GM18499 (cell line): ENCODE results near the gene MAP1LC3C.

Experiments used
- ATAC-seq: cut with Tn5 transposase; IDR thresholded peaks from one replicate; pipeline ENCODE4 v1.9.1; 2021; ENCODE audit warnings: moderate number of reproducible peaks; ENCODE audit not compliant: insufficient read depth, unreplicated experiment

The MAP1LC3C gene

GRCh38 chr1:241999026-241999425 is at the start of gene MAP1LC3C:
Gene MAP1LC3C (minus strand): TSS chr1:241999098. CDS start chr1:241999008, 90 bp downstream.
- ATAC-seq: no peak

GRCh38 chr1:242043165-242043564 is 44.3 kb upstream of the MAP1LC3C start:
- no peak for ATAC-seq

- ATAC-seq: no peak
Measured at GRCh38 chr1:242034392-242034791, 35.5 kb upstream of the MAP1LC3C start.

GRCh38 chr1:242033447-242033846 is 34.5 kb upstream of the MAP1LC3C start:
- no peak for ATAC-seq

- ATAC-seq: no peak
Measured at GRCh38 chr1:242030071-242030470, 31.2 kb upstream of the MAP1LC3C start.

DNA sequence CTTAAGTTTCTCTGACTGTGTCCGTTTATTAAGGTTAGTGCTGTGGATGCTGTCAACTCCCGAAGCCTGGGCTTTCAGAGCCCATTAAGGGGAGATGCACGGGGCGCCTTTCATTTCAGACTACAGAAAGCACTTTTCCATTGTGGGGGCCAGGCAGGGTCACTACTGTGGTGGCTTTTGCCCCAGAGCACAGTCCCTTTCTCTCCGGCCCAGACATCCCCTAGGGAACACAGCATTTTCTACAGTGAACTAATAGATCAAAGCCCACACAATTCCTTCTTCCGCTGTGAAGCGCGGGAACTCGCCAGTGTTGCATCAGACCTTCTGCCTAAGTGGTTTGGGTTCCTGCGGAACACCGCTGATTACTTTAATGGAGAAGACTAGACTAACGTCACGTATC is 26.8 kb upstream of the MAP1LC3C start:
- ATAC-seq: no peak

DNA sequence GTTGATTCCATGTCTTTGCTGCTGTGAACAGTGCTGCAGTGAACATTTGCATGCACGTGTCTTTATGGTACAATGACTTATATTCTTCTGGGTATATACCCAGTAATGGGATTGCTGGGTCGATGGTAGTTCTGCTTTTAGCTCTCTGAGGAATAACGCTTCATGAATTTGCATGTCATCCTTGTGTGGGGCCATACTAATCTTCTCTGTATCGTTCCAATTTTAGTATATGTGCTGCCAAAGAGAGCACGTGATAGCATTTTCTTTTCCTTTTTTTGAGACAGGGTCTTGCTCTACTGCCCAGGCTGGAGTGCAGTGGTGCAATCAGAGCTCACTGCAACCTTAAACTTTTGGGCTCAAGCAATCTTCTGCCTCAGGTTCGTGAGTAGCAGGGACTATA is 24.9 kb upstream of the MAP1LC3C start:
- ATAC-seq: no peak

- no peak for ATAC-seq
Measured at GRCh38 chr1:242019018-242019417, 20.1 kb upstream of the MAP1LC3C start.

DNA sequence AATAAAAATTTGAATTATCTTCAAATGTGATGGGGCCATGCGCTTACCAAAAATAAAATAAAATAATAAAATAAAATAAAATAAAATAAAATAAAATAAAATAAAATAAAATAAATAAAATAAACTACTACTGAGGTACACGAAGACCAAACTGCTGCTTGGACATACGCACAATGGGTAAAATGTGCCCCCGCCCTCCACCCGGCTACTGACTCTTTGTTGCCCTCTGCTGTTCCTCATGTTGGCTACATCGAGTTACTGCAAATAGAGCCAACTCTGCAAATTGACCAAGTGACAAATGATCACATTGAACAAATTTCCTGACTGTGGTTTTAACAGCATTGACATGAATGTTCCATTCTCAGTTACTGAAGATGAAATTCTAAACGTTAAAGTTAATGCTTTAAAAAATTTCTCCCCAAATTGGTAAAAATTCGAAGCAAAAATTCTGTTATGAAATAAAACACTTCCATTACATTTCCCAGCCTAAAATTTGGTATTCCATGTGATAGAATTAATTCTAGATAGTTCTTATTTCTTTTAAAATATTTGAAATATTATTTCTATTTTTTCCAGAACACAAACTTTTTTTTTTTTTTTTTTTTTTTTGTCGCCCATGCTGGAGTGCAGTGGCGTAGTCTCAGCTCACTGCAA is 18.8 kb upstream of the MAP1LC3C start:
- peak; percentile 48 for ATAC-seq

GRCh38 chr1:242016479-242016878 is 17.6 kb upstream of the MAP1LC3C start:
- ATAC-seq: no peak

DNA sequence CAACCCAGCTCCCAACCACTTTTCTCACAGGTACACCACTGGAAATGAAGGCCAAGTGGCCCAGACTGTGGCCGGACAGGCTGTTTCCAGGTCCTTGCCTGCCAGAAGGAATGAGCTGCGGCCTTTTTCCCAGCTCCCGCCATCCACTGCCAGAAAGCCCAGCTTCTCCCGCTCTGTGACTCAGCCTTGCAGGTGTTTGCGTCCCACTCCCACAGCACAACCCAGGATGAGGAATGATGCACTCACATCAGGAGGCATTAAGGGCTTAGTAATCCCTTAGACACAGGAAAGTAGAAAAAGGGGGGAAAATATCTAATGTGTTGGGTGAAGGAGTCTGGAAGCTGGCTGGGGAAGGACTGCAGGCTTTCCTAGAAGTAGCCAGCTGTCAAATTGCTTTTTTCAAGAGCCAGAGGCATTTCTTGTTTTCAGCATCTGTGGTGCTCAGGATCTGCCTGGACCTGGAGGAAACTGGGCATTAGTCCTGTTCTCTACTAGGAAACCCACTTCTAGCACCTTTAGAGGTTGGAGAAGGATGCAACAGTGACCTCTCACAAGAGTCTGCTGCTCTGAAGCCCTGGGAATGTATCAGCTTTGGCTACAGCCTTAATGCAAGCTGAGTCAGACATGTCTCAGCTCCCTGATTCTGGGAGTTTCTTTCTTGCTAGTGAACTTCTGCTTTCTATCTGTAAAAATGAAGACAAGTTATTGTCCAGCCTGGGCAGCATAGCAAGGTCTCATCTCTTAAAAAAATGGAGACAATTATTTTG is 13.2 kb upstream of the MAP1LC3C start:
- ATAC-seq: no peak

- ATAC-seq: no peak
Measured at GRCh38 chr1:242008826-242009495, 10.1 kb upstream of the MAP1LC3C start.

GRCh38 chr1:242006976-242007375 is 8.1 kb upstream of the MAP1LC3C start:
- ATAC-seq: no peak

DNA sequence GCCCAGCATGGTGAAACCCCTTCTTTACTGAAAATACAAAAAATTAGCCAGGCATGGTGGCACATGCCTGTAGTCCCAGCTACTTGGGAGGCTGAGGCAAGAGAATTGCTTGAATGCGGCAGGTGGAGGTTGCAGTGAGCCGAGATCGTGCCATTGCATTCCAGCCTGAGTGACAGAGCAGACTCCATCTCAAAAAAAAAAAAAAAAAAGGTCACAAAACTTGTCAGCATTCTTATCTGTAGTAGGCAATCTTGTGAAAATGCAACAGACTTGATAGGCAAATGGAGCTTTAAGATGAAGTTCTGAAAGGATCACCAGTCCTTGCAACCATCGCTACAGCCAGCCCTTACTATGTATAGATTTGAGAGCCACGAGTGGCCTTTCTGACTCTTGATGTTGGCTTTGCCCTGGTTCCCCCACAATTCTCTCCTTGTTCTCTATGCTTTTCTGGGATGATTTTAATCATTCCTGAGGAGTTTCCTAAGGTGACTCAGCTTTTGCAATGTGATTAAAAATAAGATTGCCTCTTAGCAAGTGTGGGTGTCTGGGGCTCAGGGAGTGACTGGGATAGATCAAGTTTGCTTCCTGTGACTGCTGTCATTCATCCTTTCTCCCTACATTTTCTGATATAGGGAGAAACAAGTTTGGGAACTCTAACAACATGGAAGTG is 7.1 kb upstream of the MAP1LC3C start:
- ATAC-seq: no peak

DNA sequence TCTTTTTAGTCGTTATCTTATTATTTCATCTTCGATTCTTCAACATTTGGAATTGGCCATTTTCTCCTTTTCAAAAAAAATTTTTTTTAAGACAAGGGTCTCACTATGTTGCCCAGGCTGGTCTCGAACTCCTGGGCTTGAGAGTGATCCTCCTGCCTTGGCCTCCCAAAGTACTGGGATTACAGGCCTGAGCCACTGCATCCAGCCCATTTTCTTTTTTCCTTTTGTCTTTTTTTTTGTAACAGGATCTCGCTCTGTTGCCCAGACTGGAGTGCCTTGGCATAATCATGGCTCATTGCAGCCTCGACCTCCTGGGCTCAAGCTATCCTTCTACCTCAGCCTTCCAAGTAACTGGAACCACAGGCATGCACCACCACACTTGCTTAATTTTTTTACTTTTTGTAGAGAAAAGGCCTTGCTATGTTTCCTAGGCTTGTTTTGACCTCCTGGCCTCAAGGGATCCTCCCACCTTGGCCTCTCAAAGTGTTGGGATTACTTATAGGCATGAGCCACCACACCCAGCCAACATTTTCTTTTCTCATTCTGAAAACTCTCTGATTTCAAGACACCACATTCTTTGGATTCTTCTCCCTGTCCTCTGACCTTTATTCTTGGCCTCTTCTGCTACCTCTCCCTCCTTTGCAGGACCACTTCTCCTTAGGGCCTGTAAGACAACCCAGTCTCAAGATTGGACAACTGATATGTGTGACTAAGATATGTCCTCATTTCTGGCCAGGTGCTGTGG is 6.0 kb upstream of the MAP1LC3C start:
- no peak for ATAC-seq

GRCh38 chr1:242002510-242002909 is 3.6 kb upstream of the MAP1LC3C start:
- ATAC-seq: no peak

DNA sequence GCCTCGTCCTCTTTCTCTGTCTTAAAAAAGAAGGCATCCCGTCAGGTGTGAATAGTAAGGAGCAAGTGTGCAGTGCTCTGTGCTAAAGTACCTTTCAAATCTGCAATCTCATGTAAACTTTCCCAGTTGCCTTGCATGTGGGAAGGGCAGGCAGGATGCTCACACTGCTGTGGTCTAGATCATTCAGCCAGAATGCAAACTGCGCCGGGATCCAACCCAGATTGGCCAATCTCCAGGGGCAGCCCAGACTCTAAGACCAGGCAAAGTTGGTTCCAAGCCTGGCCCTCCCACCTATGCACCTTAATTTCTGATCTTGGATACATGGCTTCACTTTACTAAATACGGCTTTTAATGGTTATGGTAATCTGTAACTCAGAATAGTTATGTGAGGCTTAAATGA is 3.2 kb upstream of the MAP1LC3C start:
- no peak for ATAC-seq

DNA sequence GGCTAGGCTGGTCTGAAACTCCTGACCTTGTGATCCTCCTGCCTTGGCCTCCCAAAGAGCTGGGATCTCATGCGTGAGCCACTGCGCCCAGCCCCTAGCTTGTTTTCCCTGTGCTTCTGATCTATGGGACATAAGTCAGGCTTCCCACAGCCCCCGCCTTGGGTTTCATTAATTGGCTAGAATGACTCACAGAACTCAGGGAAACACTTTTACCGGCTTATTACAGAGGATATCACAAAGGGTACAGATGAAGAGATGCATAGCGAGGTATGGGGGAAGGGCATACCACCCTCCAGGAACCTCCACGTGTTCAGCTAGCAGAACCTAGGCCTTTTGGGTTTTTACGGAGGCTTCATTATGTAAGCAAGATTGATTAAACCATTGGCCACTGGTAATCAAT is 1.5 kb upstream of the MAP1LC3C start:
- ATAC-seq: no peak

- ATAC-seq: peak; percentile 46
Measured at GRCh38 chr1:241998412-241998921, 431 bp downstream of the MAP1LC3C start.

DNA sequence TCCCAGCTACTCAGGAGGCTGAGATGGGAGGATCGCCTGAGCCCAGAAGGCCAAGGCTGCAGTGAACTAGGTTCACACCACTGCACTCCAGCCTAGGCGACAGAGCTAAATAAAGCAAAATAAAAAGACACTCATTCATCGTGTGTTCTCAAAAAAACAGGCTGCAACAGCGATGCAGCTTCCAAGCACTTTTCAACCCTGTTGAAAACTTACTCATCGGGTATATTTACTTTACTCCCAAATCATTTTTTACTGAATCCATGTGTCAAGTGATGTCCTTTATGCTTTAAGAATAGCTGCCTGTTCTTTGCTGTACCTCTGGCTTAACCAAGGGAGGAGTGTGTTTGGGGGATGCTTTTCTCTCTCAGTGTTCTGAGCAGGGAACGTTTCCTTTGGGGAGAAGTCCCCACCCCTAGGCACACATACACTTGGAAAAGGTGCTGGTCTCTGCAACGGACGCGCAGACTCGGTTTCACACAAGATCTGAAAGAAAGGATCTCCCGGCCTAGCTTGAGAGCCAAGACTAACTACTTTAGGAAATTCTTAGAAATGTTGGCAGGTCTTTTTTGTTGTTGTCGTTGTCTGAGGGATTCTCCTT is 1.4 kb downstream of the MAP1LC3C start:
- no peak for ATAC-seq
